IMR-90 (cell line): ENCODE data around the gene MLH3. TPM values are rescaled to one million over a fixed set of nuclear protein-coding genes. Genes with fewer than 3 reads are reported as not detected.

Experiments
- ATAC-seq: fragments of 200-7000 bp; cut with Tn5 transposase; 2 replicates; pipeline ENCODE4 v1.9.1; 2020; ENCODE audit warnings: low read depth, mild to moderate bottlenecking, moderate library complexity
- BruUV-seq: library from RNA; stranded (reverse); fragments of 400-500 nt; replicated peaks from 2 replicates; lab custom pipeline; 2021; lab: Mats Ljungman, UMichigan
- CTCF ChIA-PET: fragments of 300-600 bp; formaldehyde crosslinking; extraction: SDS; loops from one replicate; lab custom pipeline; 2021; ENCODE audit warnings: antibody characterized with exemption; lab: Yijun Ruan, JAX
- POLR2A ChIA-PET: fragments of 300-600 bp; sonication (Branson Sonifier 250); formaldehyde crosslinking; loops from one replicate; lab custom pipeline; 2022; ENCODE audit warnings: antibody characterized with exemption; ENCODE audit not compliant: unreplicated experiment; lab: Charles Lee
- DNase-seq: peaks from one replicate; pipeline ENCODE4 v3.0.0; 2013
- H2AFZ ChIP-seq: replicated peaks from 2 replicates; pipeline ENCODE3; 2013; ENCODE audit warnings: low read length, mild to moderate bottlenecking; ENCODE audit not compliant: poor library complexity
- H2AK5ac ChIP-seq: 2 replicates; pipeline ENCODE4 v1.6.1; 2013; ENCODE audit warnings: low read depth, low read length, inconsistent platforms
- H2AK9ac ChIP-seq: replicated peaks from 2 replicates; pipeline ENCODE3; 2013; ENCODE audit warnings: mild to moderate bottlenecking, low read depth, low read length, moderate library complexity; ENCODE audit not compliant: poor library complexity
- H2BK120ac ChIP-seq: 2 replicates; pipeline ENCODE4 v1.6.1; 2013; ENCODE audit warnings: low read depth, low read length, inconsistent platforms
- H2BK15ac ChIP-seq: 3 replicates; pipeline ENCODE4 v1.6.1; 2013; ENCODE audit warnings: low read depth, low read length, inconsistent platforms
- H2BK20ac ChIP-seq: 2 replicates; pipeline ENCODE4 v1.6.1; 2013; ENCODE audit warnings: low read depth, mild to moderate bottlenecking, inconsistent platforms, low read length, moderate library complexity
- H2BK5ac ChIP-seq: 2 replicates; pipeline ENCODE4 v1.6.1; 2013; ENCODE audit warnings: mild to moderate bottlenecking, low read depth, low read length, inconsistent platforms; ENCODE audit not compliant: poor library complexity, severe bottlenecking
- H3K14ac ChIP-seq: replicated peaks from 2 replicates; pipeline ENCODE4 v1.6.1; 2013; ENCODE audit warnings: low read depth, low read length, inconsistent platforms
- H3K18ac ChIP-seq: 2 replicates; pipeline ENCODE4 v1.6.1; 2013; ENCODE audit warnings: low read depth, low read length, control low read depth
- H3K23ac ChIP-seq: 2 replicates; pipeline ENCODE4 v1.6.1; 2013; ENCODE audit warnings: low read depth, low read length, inconsistent platforms
- H3K27ac ChIP-seq: 2 replicates; pipeline ENCODE4 v1.5.1; 2013; ENCODE audit warnings: mild to moderate bottlenecking, control low read depth, low read length; ENCODE audit not compliant: insufficient read depth
- H3K27me3 ChIP-seq: 2 replicates; pipeline ENCODE4 v1.6.1; 2013; ENCODE audit warnings: low read length; ENCODE audit not compliant: control insufficient read depth, insufficient read depth
- H3K36me3 ChIP-seq: 2 replicates; pipeline ENCODE4 v1.6.1; 2013; ENCODE audit warnings: low read length, mixed read lengths; ENCODE audit not compliant: control insufficient read depth, insufficient read depth
- H3K4ac ChIP-seq: 2 replicates; pipeline ENCODE4 v1.6.1; 2013; ENCODE audit warnings: low read depth, low read length, inconsistent platforms
- H3K4me1 ChIP-seq: 2 replicates; pipeline ENCODE4 v1.6.1; 2013; ENCODE audit warnings: low read length, mixed read lengths; ENCODE audit not compliant: control insufficient read depth, insufficient read depth
- H3K4me2 ChIP-seq: 2 replicates; pipeline ENCODE4 v1.6.1; 2013; ENCODE audit warnings: low read depth, mild to moderate bottlenecking, control low read depth, low read length, moderate library complexity
- H3K4me3 ChIP-seq: 2 replicates; pipeline ENCODE4 v1.5.1; 2013; ENCODE audit warnings: low read depth, mild to moderate bottlenecking, control low read depth, low read length, moderate library complexity; ENCODE audit not compliant: insufficient read depth
- H3K56ac ChIP-seq: 2 replicates; pipeline ENCODE4 v1.6.1; 2013; ENCODE audit warnings: low read length, inconsistent platforms; ENCODE audit not compliant: insufficient read depth; ENCODE audit errors: extremely low read depth
- H3K79me1 ChIP-seq, 2 experiments: 2 replicates each; pipeline ENCODE4 v1.6.1; 2013; ENCODE audit warnings: low read length in 2 of 2, inconsistent platforms in 1 of 2, low read depth in 1 of 2
- H3K9ac ChIP-seq: 2 replicates; pipeline ENCODE4 v1.6.1; 2013; ENCODE audit warnings: low read depth, low read length, control low read depth
- H3K9me1 ChIP-seq: 2 replicates; pipeline ENCODE4 v1.6.1; 2013; ENCODE audit warnings: low read length, inconsistent platforms; ENCODE audit not compliant: insufficient read depth
- H3K9me3 ChIP-seq: 2 replicates; pipeline ENCODE4 v1.6.1; 2013; ENCODE audit warnings: low read length; ENCODE audit not compliant: control insufficient read depth, insufficient read depth
- H4K20me1 ChIP-seq: 2 replicates; pipeline ENCODE4 v1.6.1; 2013; ENCODE audit warnings: low read length, inconsistent platforms; ENCODE audit not compliant: insufficient read depth
- H4K5ac ChIP-seq: 2 replicates; pipeline ENCODE4 v1.6.1; 2013; ENCODE audit warnings: mild to moderate bottlenecking, low read depth, low read length, control low read depth
- H4K8ac ChIP-seq, 2 experiments: 2 replicates each; pipeline ENCODE4 v1.6.1; 2013; ENCODE audit warnings: low read depth in 2 of 2, low read length in 2 of 2, control low read depth in 1 of 2, inconsistent platforms in 1 of 2
- H4K91ac ChIP-seq: 2 replicates; pipeline ENCODE4 v1.6.1; 2013; ENCODE audit warnings: low read depth, low read length, inconsistent platforms; ENCODE audit not compliant: insufficient read depth
- CEBPB ChIP-seq: IDR thresholded peaks from 2 replicates; pipeline ENCODE4 v1.6.1; 2012; ENCODE audit warnings: low read depth, low read length, improper control_type of control experiment
- FOS ChIP-seq: fragments of 150-350 bp; IDR thresholded peaks from 2 replicates; pipeline ENCODE4 v1.6.1; 2016; ENCODE audit warnings: low read depth, low read length
- MAFK ChIP-seq: IDR thresholded peaks from 2 replicates; pipeline ENCODE4 v1.6.1; 2012; ENCODE audit warnings: low read depth, low read length, improper control_type of control experiment
- MXI1 ChIP-seq: IDR thresholded peaks from 2 replicates; pipeline ENCODE4 v1.6.1; 2012; ENCODE audit warnings: low read depth, mild to moderate bottlenecking, low read length, moderate library complexity, borderline replicate concordance
- NFE2L2 ChIP-seq: fragments of 150-350 bp; IDR thresholded peaks from 2 replicates; pipeline ENCODE4 v1.6.1; 2016; ENCODE audit warnings: low read depth, mild to moderate bottlenecking, low read length
- POLR2A ChIP-seq: IDR thresholded peaks from 2 replicates; pipeline ENCODE4 v1.6.1; 2012; ENCODE audit warnings: mild to moderate bottlenecking, low read depth, low read length
- RCOR1 ChIP-seq: IDR thresholded peaks from 2 replicates; pipeline ENCODE4 v1.6.1; 2012; ENCODE audit warnings: mild to moderate bottlenecking, low read length, improper control_type of control experiment; ENCODE audit not compliant: insufficient replicate concordance
- SMC3 ChIP-seq: fragments of 150-350 bp; IDR thresholded peaks from 2 replicates; pipeline ENCODE4 v1.6.1; 2016; ENCODE audit warnings: low read depth, mild to moderate bottlenecking, antibody characterized with exemption, low read length, moderate library complexity
- WGBS, 2 experiments: methylation state at CpG; one replicate each; pipeline versions ENCODE4 v1.1.5 to v1.1.7; 2013; ENCODE audit warnings: missing lambda C conversion rate in 2 of 2; ENCODE audit not compliant: insufficient read length in 1 of 2; ENCODE audit errors: extremely low coverage in 2 of 2; 5-methylcytosine and 5-hydroxymethylcytosine counted together
- dilution Hi-C: fragments of 300-500 bp; cut with HindIII; formaldehyde crosslinking; loops from one replicate; pipeline ENCODE4 v1.14.3; 2018; ENCODE audit warnings: low sequenced_read_pairs; ENCODE audit not compliant: unreplicated experiment
- in situ Hi-C: fragments of 300-500 bp; cut with MboI; formaldehyde crosslinking; loops from 3 replicates; pipeline ENCODE4 v1.14.3; 2019; ENCODE audit warnings: low sequenced_read_pairs, inconsistent platforms, mixed read lengths
- intact Hi-C: fragments of 100-400 bp; cut with micrococcal nuclease; formaldehyde crosslinking; loops from 2 replicates; pipeline ENCODE4 v1.10.0; 2022
- polyA plus RNA-seq, 3 experiments: library from polyadenylated mRNA; depleted of rRNA; stranded (reverse); fragments of >200 nt; gene quantifications; 2 replicates each; pipeline ENCODE4 v1.2.3, GENCODE V29; 2012; ENCODE audit warnings: low replicate concordance in 1 of 3
- total RNA-seq: library from RNA; depleted of rRNA; stranded (reverse); fragments of >200 nt; gene quantifications from 2 replicates; pipeline ENCODE4 v1.2.3, GENCODE V29; 2012
- TF ChIP-seq, protein P1 (sequence below): fragments of 150-350 bp; IDR thresholded peaks from 2 replicates; pipeline ENCODE4 v1.6.1; 2017; ENCODE audit warnings: mild to moderate bottlenecking, antibody characterized with exemption, low read length, low read depth
- TF ChIP-seq, protein P2 (sequence below): fragments of 150-350 bp; IDR thresholded peaks from 2 replicates; pipeline ENCODE4 v1.6.1; 2016; ENCODE audit warnings: low read depth, mild to moderate bottlenecking, low read length, moderate library complexity, borderline replicate concordance

The MLH3 gene
- total and polyA plus RNA-seq, 2 of the 4 experiments (the other 2 are of a cell fraction) = 5.6 to 14.7 TPM

DNA sequence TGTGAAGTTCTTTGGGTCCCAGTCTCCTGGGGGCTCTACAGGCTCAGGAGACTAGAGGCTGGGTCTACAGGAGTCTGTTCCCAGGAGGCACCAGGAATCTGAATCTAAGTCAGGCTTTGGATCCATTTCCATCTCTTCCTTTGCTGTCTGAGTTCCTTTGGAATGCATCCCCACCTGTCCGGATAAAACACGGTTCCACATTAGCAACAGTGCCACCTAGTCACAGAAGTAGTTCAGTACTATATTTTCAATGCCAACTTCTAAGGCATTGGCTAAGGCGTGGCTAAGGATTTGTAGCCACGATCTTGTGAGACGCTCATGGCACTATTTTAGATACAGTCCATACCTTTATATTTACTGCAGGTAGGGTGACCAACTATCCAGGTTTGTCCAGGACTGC, 33.2 kb upstream of the MLH3 start:
- Histone ChIP-seq H3K27ac (no peak overlapping the region), H3K36me3 (peaks cover 29% of the 10 kb centered on the region), H3K56ac (no peak overlapping the region), H4K91ac (no peak overlapping the region), H2AK9ac (no peak overlapping the region), H4K5ac (no peak overlapping the region), H2BK15ac (no peak overlapping the region), H2BK120ac (no peak overlapping the region), H3K9me1 (peaks cover 3% of the 10 kb centered on the region; the same call in 1 of the 2 replicates), H3K18ac (no peak overlapping the region), H3K9ac (no peak overlapping the region), H2AFZ (no peak overlapping the region), H3K79me1 (no peaks in the 10 kb centered on the region), H3K27me3 (no peaks in the 10 kb centered on the region), H2AK5ac (no peak overlapping the region), H3K9me3 (no peaks in the 10 kb centered on the region), H3K14ac (no peak overlapping the region), H3K4me2 (no peak overlapping the region), H3K4me3 (no peak overlapping the region), H3K4me1 (peaks cover 6% of the 10 kb centered on the region), H2BK20ac (no peak overlapping the region), H4K20me1 (no peaks in the 10 kb centered on the region), H3K4ac (no peak overlapping the region), H3K23ac (no peak overlapping the region), H4K8ac (no peak overlapping the region), H2BK5ac (no peak overlapping the region)
- dilution Hi-C loops (no loop called here), intact Hi-C loops (no loop called here), in situ Hi-C loops (no loop called here)
- WGBS, 2 experiments = 73% methylated on average over 2 of the region's 5 CpGs; no CpG with 5 or more reads in 1 of the 2 experiments
- DNase-seq = no peak
- CTCF ChIA-PET = no interaction called here
- no peak for TF ChIP-seq RCOR1
- TF ChIP-seq, protein P1, sequence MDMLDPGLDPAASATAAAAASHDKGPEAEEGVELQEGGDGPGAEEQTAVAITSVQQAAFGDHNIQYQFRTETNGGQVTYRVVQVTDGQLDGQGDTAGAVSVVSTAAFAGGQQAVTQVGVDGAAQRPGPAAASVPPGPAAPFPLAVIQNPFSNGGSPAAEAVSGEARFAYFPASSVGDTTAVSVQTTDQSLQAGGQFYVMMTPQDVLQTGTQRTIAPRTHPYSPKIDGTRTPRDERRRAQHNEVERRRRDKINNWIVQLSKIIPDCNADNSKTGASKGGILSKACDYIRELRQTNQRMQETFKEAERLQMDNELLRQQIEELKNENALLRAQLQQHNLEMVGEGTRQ = no peak
- no peak for TF ChIP-seq CEBPB
- TF ChIP-seq SMC3 = no peak
- no peak for TF ChIP-seq FOS
- no peak for TF ChIP-seq POLR2A
- no peak for TF ChIP-seq MAFK
- TF ChIP-seq, protein P2, sequence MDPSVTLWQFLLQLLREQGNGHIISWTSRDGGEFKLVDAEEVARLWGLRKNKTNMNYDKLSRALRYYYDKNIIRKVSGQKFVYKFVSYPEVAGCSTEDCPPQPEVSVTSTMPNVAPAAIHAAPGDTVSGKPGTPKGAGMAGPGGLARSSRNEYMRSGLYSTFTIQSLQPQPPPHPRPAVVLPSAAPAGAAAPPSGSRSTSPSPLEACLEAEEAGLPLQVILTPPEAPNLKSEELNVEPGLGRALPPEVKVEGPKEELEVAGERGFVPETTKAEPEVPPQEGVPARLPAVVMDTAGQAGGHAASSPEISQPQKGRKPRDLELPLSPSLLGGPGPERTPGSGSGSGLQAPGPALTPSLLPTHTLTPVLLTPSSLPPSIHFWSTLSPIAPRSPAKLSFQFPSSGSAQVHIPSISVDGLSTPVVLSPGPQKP = no peak
- TF ChIP-seq MXI1 = no peak
- no peak for TF ChIP-seq NFE2L2
- ATAC-seq = no peak
- BruUV-seq = no TSS peak
- POLR2A ChIA-PET = no interaction called here
